EL (cell line): ENCODE results near the gene IL36A.
A peak's percentile ranks its signal among the peaks of the same experiment; 100 is the strongest.

Experiments
- DNase-seq: peaks from one replicate; pipeline ENCODE4 v3.0.0-alpha.2; 2016

IL36A gene

GRCh38 chr2:113005030-113005509 lies at the start of gene IL36A:
TSS of gene IL36A (plus strand) at chr2:113005459. CDS start at chr2:113005872, 413 bp downstream.
- no peak for DNase-seq

GRCh38 chr2:112957511-112957910 lies 47.7 kb upstream of the IL36A start:
- DNase-seq: peak; percentile 14

- DNase-seq: peak; percentile 65
Observed at GRCh38 chr2:112958428-112959108, 46.7 kb upstream of the IL36A start.

GRCh38 chr2:112959109-112959812 lies 46.0 kb upstream of the IL36A start:
- DNase-seq: no peak

DNA sequence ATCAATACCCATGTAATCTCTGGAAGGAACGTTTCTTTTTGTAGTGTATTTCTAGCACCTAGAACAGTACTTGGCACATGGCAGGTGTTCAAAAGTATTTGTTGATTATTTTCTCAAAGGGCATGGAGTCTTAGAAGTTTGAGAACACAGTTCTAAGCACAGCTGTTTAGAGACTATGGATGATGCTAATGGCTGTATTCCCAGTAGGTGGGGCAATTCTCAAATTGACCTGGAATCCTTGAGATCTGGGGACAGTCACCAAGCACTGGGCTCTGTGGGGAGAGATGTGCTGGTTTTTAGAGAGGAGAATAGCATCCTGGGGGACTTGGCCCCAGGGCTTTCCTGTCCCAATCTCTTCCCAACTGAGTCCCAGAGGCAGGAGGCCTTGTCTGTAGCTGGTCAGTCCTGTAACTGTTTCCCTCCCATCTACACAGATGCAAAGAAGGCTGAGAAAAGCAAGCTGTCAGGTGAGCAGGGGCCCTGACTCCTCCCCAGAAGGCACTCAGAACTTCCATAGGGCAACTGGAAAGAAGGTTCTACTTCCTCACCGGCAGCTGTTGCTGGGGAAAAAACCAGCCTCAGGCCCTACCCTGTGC lies 44.9 kb upstream of the IL36A start:
- no peak for DNase-seq

- DNase-seq: no peak
Observed at GRCh38 chr2:112962308-112963175, 42.7 kb upstream of the IL36A start.

DNA sequence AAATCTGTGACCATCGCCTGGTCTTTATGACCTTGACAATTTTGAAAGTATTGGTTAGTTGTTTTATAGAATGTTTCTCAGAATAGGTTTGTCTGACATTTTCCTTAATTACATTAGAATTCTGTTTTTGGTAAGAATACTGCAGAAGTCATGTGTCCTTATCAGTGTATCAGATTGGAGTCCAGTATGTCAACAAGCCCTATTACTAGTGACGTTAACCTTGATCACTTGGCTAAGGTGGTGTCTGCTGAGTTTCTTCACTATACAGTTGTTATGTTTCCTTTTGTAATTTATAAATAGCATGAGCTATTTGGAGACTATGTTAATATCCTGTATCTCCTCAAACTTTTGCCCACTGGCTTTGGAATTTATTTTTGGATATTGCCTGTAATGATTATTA lies 38.2 kb upstream of the IL36A start:
- DNase-seq: no peak

DNA sequence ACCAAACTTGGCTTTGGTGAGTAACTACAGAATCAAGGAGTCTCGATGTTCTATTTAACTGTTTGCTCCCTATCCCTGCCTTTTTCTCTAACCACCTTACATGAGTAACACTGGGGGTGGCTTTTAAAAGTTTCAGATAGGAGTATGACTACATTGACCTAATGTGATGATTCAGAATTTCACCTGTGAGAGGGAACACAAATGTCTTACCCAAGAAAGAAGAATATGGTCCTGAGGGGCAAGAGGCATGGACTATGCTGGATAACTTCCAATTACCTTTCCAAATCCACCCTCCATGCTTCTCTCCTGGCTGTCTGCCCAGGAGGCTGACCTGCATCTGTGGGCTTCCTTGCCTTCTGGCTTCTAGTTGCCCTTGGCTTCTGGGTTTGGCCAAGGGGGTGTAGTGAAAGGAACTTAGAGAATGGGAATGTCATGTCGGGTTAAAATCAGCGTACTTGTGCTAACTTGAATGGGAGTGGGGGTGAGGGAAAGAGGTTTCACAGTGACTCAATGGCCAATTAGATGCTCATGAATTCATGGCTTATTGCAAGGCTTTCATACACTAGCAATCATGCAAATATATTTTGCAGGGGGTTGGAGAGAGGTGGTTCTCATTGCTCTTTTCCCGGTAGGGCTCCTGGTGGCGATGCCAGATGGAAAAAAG lies 32.7 kb upstream of the IL36A start:
- no peak for DNase-seq

DNA sequence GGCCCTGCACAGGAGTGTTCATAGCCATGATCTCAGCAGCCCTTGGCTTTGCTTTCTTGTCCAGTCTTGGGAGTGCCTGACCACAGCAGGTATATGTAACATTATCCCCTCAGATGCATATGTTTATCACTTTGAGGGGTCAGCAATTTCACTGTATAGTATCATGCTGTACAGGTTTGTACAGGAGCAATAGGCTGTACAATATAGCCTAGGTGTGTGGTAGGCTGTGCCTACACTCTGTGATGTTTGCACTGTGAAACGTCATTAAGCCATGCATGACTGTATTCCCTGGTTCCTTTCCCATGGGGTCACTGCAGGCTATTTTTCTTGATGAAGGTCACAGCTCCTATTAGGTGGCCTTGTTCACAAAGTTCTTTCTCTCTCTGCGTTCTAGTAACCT lies 32.1 kb upstream of the IL36A start:
- DNase-seq: no peak

DNA sequence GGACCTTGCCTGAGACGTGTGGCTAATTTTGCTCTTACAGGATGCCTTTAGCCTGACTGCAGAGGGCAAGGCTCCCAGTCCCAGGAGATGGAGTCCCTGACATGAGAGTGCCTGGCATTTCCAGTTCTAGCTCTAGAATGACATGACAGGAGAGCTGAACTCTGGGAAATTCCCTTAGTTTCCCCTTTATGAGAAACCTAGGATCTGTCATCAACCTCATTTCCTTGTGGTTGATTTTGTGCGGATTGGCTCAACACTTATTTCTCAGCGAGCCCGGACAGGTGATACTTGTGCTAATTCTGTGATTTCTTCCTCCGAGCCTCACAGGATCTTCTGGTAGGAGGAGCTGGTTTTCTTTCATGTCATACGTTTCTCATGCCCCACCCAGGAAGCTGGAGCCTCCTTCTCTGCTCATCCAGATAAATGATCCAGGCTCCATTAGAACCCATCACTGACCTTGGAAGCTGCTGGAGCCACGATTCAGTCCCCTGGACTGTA lies 27.7 kb upstream of the IL36A start, which contains the start of gene IL36G:
IL36G (plus strand) TSS at position 448 of the 498 bp plus-strand sequence. CDS start 633 bp downstream, outside the sequence.
- DNase-seq: no peak

GRCh38 chr2:112979731-112980130 lies 25.5 kb upstream of the IL36A start:
- no peak for DNase-seq

DNA sequence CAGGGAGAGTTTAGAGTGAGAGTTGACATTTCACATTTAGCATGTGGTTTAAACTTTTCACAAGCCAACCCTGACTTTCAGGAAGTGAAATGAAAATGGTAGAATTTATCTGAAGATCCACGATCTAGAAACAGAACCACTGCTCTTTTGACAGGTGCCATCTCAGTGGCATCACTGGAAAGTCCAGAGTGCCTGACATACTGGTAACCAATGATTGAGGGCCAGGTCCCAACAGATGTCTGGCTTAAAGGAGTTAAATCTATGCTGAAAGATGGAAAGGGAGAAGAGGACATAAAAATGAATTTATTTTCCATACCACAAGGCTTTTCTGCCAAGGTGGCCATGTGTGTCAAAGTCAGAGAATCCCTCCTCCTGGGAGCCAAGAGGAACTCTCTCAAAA lies 24.7 kb upstream of the IL36A start:
- no peak for DNase-seq

DNA sequence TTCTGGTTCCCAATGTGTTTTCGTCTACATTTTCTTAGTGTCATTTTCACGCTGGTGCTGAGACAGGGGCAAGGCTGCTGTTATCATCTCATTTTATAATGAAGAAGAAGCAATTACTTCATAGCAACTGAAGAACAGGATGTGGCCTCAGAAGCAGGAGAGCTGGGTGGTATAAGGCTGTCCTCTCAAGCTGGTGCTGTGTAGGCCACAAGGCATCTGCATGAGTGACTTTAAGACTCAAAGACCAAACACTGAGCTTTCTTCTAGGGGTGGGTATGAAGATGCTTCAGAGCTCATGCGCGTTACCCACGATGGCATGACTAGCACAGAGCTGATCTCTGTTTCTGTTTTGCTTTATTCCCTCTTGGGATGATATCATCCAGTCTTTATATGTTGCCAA lies 20.2 kb upstream of the IL36A start:
- no peak for DNase-seq

GRCh38 chr2:112989611-112990010 lies 15.6 kb upstream of the IL36A start:
- DNase-seq: no peak

- DNase-seq: no peak
Observed at GRCh38 chr2:112993831-112994230, 11.4 kb upstream of the IL36A start.

- DNase-seq: no peak
Observed at GRCh38 chr2:112994648-112995047, 10.6 kb upstream of the IL36A start.

DNA sequence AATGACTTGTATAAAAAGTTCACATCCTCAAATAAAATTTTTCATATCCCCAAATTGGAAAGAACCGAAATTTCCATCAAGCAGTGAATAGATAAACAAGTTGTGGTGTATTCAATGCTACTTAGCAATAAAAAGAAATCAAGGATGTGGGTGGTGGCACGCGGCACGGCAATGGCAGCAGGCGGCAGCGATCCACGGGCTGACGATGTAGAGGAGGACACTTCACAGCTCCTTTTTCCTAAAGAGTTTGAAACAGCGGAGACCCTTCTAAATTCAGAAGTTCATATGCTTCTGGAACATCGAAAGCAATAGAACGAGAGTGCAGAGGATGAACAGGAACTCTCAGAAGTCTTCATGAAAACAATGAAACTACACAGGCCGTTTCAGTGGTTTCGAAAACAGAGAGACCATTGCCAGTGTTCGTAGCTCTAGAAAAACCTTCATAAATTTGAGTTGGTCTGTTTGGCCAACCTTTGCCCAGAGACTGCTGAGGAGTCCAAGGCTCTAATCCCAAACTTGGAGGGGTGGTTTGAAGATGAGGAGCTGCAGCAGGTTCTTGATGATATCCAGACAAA lies 9.8 kb upstream of the IL36A start:
- no peak for DNase-seq

DNA sequence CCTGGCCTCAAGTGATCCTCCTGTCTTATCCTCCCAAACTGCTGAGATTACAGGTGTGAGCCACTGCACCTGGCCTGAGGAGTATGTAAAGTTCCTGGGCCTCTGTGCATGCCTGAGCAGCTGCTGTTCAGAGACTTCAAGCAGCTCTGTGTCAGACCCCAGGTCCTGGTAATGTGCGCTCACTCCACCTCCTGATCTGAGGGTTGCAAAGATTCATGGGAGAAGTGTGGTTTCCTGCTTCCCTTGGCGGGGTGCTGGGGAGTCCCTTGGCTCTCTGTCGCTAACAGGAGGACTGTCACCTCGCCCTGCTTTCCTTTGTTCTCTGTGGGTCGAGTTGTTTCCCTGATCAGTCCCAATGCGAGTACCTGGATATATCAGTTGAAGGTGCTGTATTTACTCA lies 8.6 kb upstream of the IL36A start:
- no peak for DNase-seq

DNA sequence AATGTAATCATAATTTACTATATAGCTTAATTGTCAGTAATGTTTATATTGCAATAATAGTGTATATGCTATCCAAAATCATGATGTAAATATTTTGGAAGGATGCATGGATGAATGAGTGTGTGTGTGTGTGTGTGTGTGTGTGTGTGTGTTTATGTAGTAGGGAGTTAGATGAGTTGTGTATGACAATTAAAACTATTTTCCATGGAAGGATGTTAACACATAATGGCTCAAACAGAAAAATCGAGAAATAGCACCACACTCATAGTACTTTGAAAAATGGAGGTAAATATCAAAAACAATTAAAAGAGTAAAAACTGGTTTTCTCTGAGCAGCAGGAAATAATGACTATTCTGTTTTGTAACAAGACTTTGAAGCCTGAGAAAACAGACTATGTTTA lies 8.1 kb upstream of the IL36A start:
- DNase-seq: no peak

- DNase-seq: no peak
Observed at GRCh38 chr2:113000436-113000835, 4.8 kb upstream of the IL36A start.

DNA sequence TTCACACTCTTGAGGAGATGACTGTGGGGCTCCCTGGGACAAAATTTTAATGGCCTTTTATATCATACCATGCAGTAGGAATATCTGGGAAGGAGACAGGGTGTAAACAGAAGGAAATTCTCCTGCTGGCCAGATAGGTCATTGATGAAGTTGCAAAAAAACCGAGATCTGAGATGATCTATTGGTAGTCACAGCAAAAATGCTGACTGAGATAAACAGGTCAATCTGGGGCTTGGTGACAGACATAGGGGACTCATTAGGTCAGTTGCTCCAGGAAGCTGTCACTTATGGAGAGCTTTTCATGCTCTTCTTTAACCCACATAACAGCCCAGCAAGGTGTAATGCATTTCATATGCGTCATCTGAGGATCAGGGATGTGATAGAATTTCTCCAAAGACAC lies 2.6 kb upstream of the IL36A start:
- DNase-seq: no peak

DNA sequence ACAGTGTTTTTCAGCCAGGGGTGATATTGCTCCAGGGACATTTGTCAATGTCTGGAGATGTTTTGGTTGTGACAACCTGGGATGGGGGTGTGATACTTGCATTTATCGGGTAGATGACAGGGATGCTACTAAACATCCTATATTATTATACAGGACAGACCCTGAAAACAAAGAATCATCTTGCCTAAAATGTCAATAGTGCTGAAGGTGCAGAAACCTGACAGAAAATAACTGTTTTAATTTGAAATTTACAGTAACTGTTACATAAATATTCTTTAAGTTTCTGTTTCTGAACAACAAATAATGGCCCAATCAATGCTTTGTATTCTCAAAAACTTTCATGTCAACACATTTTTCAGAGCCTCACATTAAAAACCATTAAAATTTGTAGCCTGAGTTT lies 2.0 kb downstream of the IL36A start:
- no peak for DNase-seq
